GM21619 (cell line): ENCODE results near the gene WASL.

Source experiments
- ATAC-seq: cut with Tn5 transposase; IDR thresholded peaks from one replicate; pipeline ENCODE4 v1.9.1; 2021; ENCODE audit not compliant: unreplicated experiment

Gene WASL

GRCh38 chr7:123662755-123663154 lies 86.0 kb downstream of the WASL start:
- no peak for ATAC-seq

GRCh38 chr7:123662293-123662692 lies 86.5 kb downstream of the WASL start:
- ATAC-seq = no peak

GRCh38 chr7:123661765-123662164 lies 87.0 kb downstream of the WASL start:
- ATAC-seq = no peak

GRCh38 chr7:123660514-123661354 lies 88.1 kb downstream of the WASL start:
- no peak for ATAC-seq

- ATAC-seq = no peak
These were observed 90.8 kb downstream of the WASL start for GRCh38 chr7:123658023-123658422.

- ATAC-seq = no peak
These were observed 91.5 kb downstream of the WASL start for GRCh38 chr7:123657304-123657685.

- no peak for ATAC-seq
These were observed 92.1 kb downstream of the WASL start for GRCh38 chr7:123656544-123657303.

GRCh38 chr7:123655614-123656013 lies 93.2 kb downstream of the WASL start, which contains the start of gene LMOD2:
LMOD2 (plus strand) TSS chr7:123655866; CDS start chr7:123655964, 98 bp downstream.
- ATAC-seq = no peak

GRCh38 chr7:123653162-123653561 lies 95.6 kb downstream of the WASL start:
- no peak for ATAC-seq

GRCh38 chr7:123652406-123652805 lies 96.4 kb downstream of the WASL start:
- ATAC-seq = no peak

GRCh38 chr7:123650595-123650994 lies 98.2 kb downstream of the WASL start:
- ATAC-seq = no peak

GRCh38 chr7:123649964-123650363 lies 98.8 kb downstream of the WASL start:
- ATAC-seq = no peak

GRCh38 chr7:123647106-123647730 lies 101.6 kb downstream of the WASL start:
- ATAC-seq = no peak

GRCh38 chr7:123645516-123645915 lies 103.3 kb downstream of the WASL start:
- ATAC-seq = no peak

- no peak for ATAC-seq
These were observed 105.0 kb downstream of the WASL start for GRCh38 chr7:123643495-123644441.

GRCh38 chr7:123641901-123642300 lies 106.9 kb downstream of the WASL start:
- ATAC-seq = no peak

GRCh38 chr7:123640583-123640982 lies 108.2 kb downstream of the WASL start:
- no peak for ATAC-seq

GRCh38 chr7:123639631-123640030 lies 109.2 kb downstream of the WASL start:
- ATAC-seq = no peak

GRCh38 chr7:123637878-123638277 lies 110.9 kb downstream of the WASL start:
- no peak for ATAC-seq

GRCh38 chr7:123637203-123637602 lies 111.6 kb downstream of the WASL start:
- ATAC-seq = no peak
